Brain microvascular endothelial cell (primary cell): ENCODE measurements around the gene SDK2.

Source experiments
- DNase-seq: peaks from one replicate; pipeline ENCODE4 v3.0.0-alpha.2; 2020
- H3K27ac ChIP-seq: fragments of 250-450 bp; sonication (Bioruptor Pico); 2 replicates; pipeline ENCODE4 v1.5.1; 2020; ENCODE audit warnings: mild to moderate bottlenecking, moderate library complexity
- H3K27me3 ChIP-seq: fragments of 250-450 bp; sonication (Bioruptor Pico); replicated peaks from 2 replicates; pipeline ENCODE4 v1.5.1; 2020; ENCODE audit warnings: mild to moderate bottlenecking
- H3K36me3 ChIP-seq: fragments of 250-450 bp; sonication (Bioruptor Pico); replicated peaks from 2 replicates; pipeline ENCODE4 v1.5.1; 2020; ENCODE audit warnings: mild to moderate bottlenecking
- H3K4me3 ChIP-seq: 2 replicates; pipeline ENCODE4 v1.5.1; 2011; ENCODE audit warnings: low read depth, mild to moderate bottlenecking, control low read depth, low read length, moderate library complexity
- in situ Hi-C: cut with HindIII; loops from 2 replicates; pipeline ENCODE4 v1.10.0; 2017; ENCODE audit warnings: low sequenced_read_pairs, low pct_ligation_motif_present
- TF ChIP-seq, protein P1 (sequence below): IDR thresholded peaks from 2 replicates; pipeline ENCODE4 v1.5.1; 2011; ENCODE audit warnings: low read depth, mild to moderate bottlenecking, moderate library complexity, low read length, control low read depth, inconsistent platforms; ENCODE audit errors: missing control alignments

Gene SDK2

DNA sequence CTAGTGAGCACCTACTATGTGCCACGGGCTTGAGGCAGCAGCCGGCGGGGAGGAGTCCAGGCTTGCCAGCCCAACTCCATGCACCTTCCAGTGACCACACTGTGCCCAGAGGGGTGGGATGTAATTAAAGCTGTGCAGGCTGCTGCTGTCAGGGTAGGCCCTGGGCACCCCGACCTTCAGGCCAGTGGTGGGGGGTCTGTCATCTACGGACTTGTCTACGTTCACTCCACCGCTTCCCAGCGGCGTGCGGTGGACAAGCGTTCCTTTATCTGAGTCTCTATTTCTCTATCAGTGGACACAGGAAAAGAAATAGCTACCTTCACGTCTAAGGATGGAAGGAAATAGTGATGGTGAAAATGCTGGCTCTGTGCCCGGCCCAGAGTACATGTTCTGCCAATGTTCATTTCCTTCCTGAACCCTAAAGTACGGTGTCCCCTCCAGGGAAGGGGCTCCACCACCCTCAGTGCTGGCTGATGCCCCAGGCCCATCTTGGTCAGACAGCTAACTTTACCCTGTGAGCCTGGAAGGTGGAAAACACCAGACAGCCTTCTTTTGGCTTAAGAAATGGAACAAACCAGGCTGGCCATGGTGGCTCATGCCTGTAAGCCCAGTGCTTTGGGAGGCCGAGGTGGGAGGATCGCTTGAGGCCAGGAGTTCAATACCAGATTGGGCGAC lies 135.2 kb downstream of the SDK2 start:
- DNase-seq: no peak
- TF ChIP-seq, protein P1, sequence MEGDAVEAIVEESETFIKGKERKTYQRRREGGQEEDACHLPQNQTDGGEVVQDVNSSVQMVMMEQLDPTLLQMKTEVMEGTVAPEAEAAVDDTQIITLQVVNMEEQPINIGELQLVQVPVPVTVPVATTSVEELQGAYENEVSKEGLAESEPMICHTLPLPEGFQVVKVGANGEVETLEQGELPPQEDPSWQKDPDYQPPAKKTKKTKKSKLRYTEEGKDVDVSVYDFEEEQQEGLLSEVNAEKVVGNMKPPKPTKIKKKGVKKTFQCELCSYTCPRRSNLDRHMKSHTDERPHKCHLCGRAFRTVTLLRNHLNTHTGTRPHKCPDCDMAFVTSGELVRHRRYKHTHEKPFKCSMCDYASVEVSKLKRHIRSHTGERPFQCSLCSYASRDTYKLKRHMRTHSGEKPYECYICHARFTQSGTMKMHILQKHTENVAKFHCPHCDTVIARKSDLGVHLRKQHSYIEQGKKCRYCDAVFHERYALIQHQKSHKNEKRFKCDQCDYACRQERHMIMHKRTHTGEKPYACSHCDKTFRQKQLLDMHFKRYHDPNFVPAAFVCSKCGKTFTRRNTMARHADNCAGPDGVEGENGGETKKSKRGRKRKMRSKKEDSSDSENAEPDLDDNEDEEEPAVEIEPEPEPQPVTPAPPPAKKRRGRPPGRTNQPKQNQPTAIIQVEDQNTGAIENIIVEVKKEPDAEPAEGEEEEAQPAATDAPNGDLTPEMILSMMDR: no peak
- no peaks in the 10 kb centered on the region for H3K27me3 ChIP-seq
- H3K36me3 ChIP-seq: no peaks in the 10 kb centered on the region
- in situ Hi-C loops: no loop called here
- no peak overlapping the region for H3K27ac ChIP-seq
- no peak overlapping the region for H3K4me3 ChIP-seq

DNA sequence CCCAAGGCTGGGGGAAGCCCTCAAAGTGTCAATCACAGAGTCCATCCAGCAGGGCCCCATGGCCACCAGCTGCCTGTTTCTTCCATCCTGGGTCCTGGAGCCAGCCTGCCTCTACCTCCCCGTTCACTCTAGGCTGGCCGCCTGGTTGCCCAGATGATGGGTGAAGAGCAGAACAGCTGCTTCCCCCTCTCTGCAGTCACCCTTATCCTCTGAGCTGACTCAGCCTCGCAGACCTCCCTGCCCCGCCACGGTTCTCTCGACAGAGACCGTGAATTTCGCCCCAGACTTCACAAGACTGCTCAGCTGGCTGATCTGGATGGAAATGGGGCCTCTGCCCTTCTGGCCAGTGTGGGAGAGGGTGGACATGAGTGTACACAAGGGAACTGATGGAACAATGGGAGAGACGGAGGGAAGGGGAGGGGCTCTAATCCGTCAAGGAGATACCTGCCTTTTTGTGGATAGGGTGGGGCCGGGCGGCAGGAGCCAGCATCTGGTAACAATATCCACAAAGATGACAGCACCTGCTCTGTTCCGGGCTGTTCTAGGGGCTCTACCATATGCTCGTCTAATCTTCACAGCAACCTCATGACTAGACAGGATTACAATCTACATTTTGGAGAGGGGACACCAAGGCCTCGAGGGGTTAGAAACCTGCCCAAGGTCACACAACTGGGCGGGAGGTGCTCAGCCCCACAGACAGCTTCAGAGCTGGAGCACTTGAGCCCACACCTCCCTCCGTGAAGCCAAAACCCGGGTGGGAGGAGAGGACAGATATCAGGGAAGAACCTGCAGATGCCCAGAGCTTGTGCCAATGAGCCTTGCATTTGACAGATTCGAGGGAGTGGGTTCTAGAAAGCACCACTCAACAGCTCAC lies 136.0 kb downstream of the SDK2 start:
- H3K27me3 ChIP-seq: no peaks in the 10 kb centered on the region
- no peak for DNase-seq

DNA sequence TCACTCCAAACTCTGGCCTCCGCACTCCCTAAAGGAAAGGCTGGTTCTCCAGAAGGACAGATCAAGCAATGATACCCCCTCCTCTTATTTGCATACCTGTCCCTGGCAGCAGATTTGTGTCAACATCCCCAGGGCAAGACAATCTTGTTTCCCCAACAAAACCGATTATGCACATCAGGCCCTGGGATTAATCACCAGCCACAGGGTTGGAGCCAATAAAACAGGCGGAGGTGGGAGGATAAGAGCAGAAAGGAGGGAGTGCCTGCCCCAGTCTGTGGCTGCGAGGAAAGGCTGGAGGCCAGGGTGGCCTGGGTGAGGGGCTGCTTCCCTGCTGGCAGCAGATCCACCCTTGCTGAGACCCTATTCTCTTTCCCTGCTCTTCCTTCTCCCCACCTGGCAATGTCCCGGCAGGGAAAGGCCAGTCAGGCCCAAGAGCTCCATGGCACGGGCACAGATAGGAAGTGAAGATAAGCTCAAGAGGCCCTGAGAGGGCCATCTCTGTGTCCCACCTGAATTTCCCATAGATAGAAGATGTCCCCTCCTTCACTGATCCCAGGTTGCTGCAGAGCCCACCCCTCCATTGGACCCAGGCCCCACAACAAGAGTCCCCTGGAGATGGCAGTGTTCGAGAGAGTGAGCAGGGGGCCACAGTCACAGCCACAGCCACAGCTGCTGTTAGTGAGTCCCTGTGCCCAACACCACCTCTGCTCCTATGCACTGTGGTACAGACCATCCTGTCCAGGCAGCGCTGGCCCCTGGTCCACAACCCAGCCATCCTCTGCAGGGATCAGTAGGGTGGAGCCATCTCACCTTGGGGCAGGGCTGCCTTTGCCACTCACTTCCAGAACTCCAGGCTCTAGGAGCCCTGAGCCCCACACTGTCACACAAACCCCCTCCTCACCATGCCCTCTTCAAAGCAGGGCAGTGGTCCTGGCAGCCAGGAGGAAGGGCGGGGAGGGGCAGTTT lies 137.5 kb downstream of the SDK2 start:
- H3K27ac ChIP-seq: no peak overlapping the region
- H3K36me3 ChIP-seq: no peaks in the 10 kb centered on the region
- H3K27me3 ChIP-seq: no peaks in the 10 kb centered on the region
- in situ Hi-C loops: no loop called here
- H3K4me3 ChIP-seq: no peak overlapping the region
- TF ChIP-seq, protein P1: no peak
- no peak for DNase-seq

More for the DNA sequence above, 136.0 kb downstream of the SDK2 start:
- Histone ChIP-seq H3K27ac (no peak overlapping the region), H3K36me3 (no peaks in the 10 kb centered on the region), H3K4me3 (no peak overlapping the region)
- in situ Hi-C loops: no loop called here
- TF ChIP-seq, protein P1: no peak

DNA sequence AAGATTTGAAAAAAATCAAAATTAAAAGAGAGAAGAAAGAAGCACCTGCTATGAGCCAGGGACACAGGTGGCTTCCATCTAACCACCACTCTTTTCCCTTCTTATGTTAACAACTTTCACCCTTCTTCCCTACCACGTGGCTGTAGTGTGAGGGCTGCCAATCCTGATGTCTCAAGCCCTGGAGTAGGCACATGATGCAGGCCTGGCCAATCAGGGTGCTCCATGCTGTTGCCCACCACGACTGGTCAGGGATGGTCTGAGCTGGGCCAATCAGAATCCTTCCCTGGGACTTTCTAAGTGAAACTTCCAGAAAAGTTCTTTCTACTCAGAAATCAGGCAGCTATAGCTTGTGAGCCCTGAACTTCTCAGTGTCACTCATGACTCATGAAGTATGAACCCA lies 140.7 kb downstream of the SDK2 start:
- Histone ChIP-seq H3K27ac (no peak overlapping the region), H3K36me3 (no peaks in the 10 kb centered on the region), H3K27me3 (no peaks in the 10 kb centered on the region), H3K4me3 (no peak overlapping the region)
- in situ Hi-C loops: no loop called here
- DNase-seq: no peak
- TF ChIP-seq, protein P1: no peak

DNA sequence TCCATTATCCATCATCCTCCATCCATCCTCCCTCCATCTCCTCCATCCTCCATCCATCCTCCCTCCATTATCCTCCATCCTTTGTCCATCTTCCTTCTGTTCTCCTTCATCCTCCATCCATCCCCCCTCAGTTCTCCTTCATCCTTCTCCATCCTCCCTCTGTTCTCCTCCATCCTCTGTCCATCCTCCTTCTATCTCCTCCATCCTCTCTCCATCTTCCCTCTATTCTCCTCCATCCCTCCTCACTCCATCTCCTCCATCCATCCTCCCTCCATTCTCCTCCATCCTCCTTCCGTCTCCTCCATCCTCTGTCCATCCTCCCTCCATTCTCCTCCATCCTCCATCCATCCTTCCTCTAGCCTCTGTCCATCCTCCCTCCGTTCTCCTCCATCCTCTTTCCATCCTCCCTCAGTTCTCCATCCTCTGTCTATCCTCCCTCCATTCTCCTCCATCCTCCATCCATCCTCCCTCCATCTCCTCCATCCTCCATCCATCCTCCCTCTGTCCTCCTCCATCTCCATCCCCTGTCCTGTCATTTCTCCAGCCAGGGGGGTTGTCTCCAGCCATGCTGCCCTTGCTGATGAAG lies 143.7 kb downstream of the SDK2 start:
- Histone ChIP-seq H3K36me3 (no peaks in the 10 kb centered on the region), H3K4me3 (no peak overlapping the region), H3K27me3 (no peaks in the 10 kb centered on the region), H3K27ac (no peak overlapping the region)
- TF ChIP-seq, protein P1: no peak
- DNase-seq: no peak
- in situ Hi-C loops: no loop called here
